Dermis blood vessel endothelial cell (primary cell): ENCODE measurements around the gene PTPRG. TPM values are rescaled to one million over a fixed set of nuclear protein-coding genes. Genes with fewer than 3 reads are reported as not detected.

Experiments
- DNase-seq: peaks from one replicate; pipeline ENCODE4 v3.0.0; 2010
- total RNA-seq: library from RNA; depleted of rRNA; stranded (reverse); fragments of >200 nt; gene quantifications from 2 replicates; pipeline ENCODE4 v1.2.3, GENCODE V29; 2014

The PTPRG gene
- total RNA-seq, 1 donor from 2014 or later, result 26.0 TPM

DNA sequence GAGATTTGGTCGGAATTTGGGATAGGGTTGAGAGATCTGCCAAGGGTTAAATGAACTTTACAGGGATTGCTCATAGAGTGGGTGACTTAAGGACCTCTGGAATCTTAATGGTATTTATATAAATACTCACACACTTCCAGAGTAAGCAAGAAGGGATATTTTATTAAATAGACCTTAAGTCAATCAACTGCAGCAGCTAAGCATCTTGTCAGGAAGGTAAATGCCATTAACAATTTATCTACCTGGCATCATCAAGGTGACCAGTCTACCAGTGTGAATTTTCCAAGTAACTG is 688.1 kb downstream of the PTPRG start:
- no peak for DNase-seq

DNA sequence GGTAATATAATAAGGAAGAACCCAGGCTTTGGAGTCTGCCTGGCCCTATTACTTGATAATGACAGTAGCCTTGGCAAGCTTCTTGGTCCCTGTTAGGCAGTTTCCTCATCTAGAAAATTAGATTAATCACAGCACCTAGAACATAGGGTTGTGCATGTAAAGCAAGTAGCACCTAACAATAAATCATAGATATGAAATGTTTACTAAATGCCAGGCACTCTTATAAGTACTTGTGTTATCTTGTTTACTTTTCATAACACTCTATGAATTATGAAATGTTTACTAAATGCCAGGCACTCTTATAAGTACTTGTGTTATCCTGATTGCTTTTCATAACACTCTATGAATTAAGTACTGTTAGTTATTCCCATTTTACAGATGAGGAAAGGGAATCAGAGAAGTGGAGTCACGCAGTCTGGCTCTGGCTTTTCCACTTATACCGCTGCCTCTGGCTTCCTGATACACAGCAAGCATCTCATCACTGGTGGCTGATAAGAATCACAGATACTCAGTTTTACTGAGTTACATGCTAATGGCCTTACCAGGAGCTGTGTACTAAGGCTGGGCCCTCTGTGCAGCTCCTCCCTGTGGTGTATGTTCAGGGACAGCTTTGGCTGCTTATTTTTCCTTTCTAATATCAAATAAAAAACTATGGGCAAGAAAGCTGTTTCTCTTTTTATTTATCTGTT is 688.6 kb downstream of the PTPRG start:
- DNase-seq, result no peak

DNA sequence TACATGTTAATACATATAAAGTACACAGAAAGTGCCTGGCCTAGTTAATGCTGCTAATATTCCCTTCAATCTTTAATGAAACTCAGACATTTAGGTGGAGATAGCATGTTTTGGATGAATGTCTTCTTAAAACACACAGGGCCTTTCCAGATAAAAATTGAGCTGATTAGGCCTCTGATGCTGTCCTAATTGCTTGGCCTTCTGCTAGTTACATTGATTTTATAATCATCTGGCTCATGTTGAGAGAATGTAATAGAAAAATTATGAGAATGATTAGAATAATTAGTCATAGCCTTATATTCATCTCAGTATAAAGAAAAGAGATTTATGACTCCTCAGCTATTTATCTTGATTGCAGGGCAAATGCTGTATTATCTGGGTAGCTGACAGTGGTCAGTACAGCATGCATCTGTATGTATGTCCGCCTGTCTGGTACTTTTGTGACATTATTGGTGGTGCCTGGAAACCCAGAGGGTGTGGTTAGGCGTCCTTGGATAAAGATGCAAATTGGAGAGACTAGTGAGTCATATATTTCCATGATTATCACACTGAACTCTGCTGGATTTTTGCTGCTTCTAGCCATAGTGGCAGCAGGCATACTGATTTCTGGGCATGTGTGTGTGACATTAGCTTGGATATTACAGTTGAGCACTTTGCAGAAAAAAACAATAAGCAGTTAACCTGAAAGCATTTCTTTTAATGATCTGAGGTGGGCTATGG is 691.2 kb downstream of the PTPRG start:
- DNase-seq, result no peak

DNA sequence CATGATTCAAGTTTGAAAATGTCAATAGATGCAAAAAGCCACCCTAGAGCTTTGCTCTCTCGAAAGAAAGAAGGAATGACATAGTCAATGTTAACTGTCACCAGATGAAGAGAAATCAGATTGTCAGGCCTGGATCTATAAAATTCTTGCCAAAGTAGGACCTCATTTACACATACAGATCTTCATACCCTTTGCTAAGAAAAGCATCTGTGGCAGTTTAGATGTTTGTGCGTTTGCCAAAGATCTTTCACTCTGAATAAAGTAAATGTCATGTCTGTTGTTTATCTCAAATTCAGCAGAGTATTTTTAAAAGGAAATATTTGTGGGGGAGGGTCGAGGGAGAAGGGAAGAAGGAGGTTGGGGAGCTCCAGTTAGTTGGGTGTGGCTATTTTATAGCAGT is 692.6 kb downstream of the PTPRG start:
- no peak for DNase-seq

DNA sequence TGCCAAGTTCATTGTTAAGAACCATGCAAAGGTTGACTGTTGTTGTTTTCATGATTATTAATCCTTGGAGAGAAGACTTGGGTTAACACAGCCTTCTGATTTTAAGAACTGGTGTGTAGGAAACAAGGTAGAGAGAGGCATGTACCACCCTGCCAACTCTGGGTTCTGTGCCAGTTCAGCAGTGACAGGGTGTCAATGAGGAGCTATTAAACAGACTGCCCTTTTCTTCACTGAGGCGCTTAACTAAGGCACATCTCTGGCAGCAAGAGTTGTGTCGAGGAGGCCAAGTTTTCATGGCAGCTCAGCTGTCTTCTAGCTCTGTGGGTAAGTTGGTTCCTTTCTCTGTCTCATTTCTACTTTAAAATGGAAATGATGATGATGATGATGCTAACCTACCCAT is 694.4 kb downstream of the PTPRG start:
- no peak for DNase-seq

DNA sequence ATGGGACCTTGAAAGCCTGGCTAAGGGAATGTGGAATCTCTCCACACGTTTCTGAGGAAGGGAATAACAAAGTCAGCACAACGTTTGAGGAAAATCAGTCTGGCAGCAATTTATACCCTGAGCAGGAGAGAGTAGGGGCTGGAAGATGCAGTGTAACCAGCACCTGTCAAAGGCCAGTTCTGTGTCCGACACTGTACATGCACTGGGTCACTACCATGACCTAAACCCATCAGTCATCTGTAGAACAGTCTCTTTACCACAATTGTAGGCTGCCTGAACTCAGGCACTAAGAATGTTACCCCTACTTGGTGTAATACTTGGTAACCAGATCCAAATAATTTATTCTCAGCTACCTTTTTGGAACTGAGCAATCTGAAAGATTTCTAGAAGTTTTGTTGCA is 698.6 kb downstream of the PTPRG start:
- no peak for DNase-seq

DNA sequence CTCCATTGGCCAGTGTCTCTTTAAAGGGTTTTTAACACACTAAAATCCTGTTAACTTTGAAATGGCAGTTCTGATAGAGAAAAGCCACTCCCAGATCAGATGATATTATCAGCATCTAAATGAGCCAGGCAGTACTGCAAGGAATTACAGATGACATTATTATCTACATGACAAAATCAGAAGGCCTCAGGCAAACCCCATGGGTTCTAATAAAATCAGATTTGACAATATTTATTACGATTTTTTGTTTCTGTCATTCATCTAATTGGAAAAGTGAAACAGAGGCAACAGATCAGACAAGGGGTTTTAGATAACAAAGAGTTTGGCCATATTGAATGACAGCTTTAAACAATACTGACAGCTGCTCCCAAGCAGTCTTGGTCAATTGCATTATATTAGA is 699.3 kb downstream of the PTPRG start:
- DNase-seq, result no peak

DNA sequence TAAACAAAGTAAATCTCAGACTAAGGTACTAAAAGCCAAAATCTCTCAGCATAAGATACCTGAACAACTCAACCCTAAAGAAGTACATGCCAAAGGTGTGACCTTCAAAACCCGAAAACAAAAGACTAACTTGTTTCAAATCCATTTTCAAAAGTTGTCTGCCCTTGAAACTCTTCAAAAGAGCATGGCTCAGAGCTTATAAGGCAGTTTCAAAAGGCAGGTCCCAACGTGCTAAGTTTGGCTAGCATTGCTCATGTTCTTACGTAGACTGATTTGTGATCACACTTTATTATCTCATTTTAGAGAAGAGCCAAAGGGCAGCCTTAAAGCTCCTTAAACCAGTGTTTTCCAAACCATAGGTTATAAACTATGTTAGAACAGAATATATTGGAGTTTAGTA is 699.8 kb downstream of the PTPRG start:
- no peak for DNase-seq

DNA sequence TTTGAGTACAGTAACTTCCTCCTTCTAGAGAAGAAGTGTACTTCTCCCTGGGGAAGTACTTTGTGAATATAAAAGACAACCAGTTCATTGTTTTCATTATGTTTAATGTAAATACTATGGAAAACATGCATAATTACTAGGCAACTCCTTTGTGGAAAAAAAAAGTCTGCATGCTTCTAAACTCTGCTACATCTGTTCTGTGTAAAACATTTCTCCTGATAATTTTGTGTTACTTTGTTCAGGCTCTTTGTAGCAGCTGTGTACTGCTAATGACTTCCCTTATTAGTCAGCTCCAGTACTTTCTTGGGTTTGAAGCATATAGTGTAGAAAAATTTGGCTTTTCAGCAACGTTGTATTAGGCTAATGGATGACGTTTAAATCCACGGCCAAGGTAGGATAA is 700.4 kb downstream of the PTPRG start:
- no peak for DNase-seq

DNA sequence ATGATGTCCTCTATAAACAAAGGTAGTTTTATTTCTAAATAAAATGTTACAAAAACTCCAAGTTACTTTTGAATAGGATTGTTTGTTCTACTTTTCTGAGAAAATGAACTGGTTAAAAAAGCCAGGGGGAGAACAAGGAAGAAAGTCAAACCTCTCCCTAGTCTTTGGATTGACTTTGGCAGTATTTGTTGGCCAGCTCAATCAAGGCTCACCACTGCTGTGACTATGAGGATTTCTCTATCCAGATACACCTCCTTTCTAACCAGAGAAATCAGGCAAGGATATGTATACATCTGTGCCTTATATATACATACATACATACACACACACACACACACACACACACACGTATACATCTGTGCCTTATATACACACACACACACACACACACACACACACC is 704.2 kb downstream of the PTPRG start:
- DNase-seq, result no peak

DNA sequence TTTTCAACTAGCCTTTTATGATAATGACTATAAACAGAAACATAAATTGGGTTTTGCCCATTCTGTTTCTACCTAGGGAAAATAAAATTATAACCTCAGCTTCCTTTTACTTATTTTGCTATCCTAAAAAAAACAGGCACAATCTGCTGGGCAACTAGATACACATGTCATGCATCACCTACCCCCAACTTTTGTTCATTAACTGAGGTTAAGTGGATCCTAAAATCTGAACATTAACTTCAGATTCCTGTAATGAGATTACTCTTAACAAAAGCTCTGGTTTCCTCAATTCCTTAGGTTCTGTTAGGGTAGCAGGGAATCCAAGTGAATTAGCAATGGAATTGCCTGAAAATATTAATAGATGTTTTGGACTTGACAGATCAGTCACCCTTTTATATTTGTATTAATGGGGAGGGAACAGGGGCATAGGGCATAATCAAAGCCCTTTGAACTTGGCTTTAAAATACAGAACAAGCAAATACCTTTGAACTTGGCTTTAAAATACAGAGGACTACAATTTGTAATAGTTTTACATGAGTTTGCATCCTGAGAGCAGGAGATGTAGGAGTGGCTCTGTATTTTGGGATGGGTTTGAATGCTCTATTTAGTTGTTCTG is 705.4 kb downstream of the PTPRG start:
- no peak for DNase-seq

DNA sequence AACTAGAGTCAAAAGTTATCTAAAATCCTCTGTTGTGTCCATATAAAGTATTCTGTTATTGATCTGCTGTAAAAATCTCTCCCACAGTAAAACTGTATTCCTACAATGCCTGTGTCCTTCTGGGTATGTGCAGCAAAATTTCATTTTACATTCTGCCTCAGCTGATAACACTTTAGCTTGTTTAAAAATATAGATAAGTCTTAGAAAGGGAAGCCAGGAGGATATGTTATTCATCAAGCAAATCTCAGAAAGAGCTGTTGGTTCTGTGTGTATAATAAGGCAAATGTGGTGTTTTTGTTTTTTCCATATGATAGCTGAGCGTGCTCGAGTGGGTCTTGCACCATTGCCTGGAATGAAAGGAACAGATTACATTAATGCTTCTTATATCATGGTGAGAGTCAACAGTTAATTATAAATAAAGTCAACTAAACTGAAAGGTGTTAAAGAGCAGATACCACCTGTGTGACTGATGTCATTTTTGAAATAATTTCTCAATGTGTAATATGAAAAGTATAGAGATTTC is 715.3 kb downstream of the PTPRG start:
- DNase-seq, result no peak

DNA sequence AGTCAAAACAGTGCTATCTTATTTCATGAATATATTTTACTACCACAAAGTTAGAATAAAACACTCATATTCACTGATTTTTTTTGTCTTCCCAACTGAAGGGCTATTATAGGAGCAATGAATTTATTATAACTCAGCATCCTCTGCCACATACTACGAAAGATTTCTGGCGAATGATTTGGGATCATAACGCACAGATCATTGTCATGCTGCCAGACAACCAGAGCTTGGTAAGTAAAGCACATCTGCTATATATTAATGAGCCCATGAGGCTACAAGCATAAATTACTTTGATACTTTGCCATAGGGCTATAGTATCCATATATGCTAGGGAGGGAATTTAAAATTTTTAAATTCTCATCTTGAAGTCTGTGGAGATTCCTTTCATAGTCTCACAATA is 716.1 kb downstream of the PTPRG start:
- DNase-seq, result no peak

DNA sequence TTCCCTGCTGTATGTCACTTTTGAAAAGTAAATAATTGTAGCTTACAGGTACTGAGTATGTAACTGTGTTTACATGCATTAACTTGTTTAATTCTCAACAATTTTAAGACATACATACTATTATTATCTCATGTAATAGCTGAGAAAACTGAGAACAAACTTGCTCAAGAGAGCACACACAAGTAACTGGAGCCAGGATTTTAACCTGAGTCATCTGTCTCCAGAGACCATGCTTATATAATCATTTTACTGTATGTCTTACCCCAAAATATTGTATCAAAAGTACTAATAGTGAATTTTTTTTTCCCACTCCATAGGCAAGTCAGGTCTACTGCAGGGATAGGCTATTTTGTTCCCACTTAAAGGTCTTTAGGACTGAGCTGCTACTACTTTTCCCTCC is 716.6 kb downstream of the PTPRG start:
- no peak for DNase-seq

DNA sequence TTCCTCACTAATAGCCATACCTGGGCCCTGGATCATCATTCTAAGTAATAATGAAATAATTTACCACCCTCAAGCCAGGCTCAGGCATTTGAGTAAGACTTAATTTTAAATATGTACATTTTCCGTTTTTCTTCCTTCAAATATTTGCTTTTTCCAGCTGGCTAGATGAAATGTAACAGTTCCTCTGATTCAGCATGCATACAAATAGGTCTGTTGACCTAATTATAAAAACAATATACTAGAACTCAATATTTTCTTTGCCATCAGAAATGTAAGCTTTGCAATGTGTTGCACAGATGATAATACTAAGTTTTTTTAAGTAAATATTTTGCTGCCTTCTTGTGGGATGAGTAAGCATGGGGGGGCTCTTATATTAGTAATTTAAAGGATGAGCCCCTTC is 720.4 kb downstream of the PTPRG start:
- no peak for DNase-seq

DNA sequence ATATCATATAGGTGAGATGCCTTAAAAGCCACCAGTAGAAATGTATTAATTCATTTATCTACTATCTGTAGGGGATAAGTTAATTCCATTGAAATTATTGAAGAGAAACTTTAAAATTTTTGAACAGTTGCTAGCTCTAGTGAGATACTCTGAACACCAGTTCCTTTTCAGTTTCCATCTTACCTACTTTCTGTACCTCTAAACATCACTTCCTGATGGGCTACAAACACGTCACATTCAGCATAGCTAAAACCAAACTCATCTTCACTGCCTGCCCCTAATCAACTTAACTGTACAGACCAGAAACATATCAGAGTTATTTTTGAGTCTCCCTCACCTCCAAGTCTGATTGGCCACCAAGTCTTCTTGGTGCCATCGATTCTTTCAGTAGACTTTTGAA is 723.1 kb downstream of the PTPRG start:
- DNase-seq, result no peak

DNA sequence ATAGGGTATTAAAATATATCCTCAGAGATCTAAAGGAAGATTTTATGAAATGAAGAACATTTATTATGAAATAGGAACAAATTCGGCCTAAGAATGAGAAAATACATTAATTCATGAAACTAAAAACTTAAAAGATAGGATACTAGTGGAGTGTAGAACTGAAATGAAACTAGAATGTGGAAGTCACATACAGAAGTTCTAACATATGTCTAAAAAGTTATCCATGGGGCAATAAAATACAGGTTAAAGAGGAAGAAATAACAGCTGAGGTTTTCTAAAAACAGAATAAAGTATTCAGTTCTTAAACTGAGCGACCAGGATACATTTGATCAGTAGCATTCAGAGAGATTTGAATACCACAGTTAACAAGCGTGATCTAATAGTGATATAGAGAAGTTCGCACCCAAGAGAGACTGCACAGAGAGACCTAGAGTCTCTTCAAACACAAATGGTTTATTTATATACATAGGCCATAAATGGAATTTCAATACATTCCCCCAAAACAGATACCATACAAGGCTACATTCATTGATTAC is 726.1 kb downstream of the PTPRG start:
- no peak for DNase-seq

DNA sequence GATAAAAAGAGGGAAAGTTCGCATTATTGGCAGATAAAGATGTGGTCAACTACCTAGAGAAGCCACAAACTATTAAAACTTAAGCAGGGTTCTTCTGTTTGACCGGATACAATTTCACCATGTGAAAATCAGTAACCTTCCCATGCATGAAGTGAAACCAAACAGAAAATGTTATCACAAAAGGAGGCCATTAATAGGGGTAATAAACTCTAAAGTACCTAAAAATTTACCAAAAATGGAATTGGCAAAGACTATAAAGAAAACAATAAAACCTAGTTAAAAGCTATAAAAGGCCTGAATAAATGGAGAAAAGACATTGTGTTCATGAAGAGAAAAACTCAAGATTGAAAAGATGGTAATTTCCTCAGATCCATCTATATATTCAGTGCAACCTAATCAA is 728.6 kb downstream of the PTPRG start:
- no peak for DNase-seq

DNA sequence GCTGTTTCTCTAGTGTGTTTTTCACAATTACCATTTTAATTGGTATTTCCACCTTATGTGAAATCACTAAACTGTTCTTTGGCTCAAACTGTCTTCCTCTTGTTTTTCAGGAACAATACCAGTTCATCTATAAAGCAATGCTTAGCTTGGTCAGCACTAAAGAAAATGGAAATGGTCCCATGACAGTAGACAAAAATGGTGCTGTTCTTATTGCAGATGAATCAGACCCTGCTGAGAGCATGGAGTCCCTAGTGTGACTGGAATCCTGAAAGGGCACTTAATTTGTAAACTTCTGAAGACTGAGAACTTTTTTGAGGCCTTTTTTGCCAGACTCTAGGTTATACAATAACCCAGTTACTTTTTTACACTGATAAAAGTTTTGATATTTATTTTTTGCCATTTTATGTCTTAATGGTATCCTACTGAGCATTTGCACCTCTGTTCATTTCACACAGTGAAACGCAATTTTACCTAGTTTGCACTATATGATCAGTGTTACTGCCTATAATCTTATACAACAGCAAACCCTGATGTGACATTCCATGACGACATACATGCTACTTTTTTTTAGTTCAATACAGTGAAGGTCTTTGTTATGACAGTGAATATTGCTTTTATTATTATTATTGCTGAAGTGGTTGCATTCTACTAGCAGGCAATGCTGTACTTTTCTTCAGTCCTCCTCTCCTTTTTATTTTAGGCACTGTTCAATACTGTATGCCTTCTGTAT is 731.8 kb downstream of the PTPRG start:
- no peak for DNase-seq

DNA sequence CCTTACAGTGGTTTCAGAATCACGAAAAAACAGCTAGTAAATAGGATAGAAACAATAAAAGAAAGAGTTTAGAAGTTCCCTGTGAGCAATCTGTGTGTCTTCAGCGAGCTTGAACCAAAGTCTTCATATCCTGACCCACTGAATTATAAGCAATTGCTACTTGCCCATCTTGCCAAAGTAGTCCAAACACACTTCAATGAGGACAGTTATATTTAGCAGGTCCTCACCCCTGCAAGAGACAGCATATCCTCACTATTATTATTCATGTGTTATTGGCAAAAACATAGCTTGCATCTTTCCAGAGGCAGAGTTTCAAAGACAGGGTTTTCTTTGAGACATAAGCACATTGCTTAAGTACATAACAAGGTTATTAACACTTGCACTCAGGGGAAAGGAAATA is 734.2 kb downstream of the PTPRG start:
- no peak for DNase-seq

DNA sequence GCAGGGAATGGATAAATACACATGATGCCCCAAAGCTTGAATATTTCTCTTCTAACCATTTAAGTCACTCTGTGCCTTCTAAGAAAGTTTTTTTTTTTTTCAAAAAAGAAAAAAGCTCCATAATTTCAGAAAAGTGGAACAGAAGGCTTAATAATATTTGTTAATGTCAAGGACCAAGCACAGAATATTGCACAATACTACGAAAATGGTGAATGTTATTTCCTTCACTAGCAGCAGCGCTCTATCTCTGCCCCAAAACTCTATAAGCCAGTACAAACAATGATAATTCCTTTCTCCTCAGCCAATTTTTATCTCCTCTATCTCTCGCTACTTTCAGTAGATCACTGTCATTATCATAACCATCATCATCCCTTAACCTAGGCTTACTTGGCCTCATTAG is 739.2 kb downstream of the PTPRG start:
- DNase-seq, result no peak

DNA sequence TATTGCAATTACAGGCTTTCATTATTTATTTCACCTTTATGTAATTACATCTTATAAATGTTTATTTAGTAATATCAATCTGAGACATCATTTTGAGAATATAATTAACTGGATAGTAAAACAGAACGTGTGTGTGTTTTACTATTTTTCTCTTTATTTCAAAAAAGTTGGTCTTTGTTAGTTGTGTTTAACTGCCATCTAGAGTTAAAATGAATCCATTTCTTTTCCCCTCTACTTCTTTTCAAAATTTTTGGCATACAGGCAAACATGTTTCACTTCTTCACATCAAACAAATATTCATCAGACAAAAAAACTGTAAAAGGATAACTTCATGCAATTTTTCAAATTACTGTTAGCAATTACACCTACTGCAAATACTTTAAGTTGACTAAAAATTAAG is 750.8 kb downstream of the PTPRG start:
- DNase-seq, result no peak

DNA sequence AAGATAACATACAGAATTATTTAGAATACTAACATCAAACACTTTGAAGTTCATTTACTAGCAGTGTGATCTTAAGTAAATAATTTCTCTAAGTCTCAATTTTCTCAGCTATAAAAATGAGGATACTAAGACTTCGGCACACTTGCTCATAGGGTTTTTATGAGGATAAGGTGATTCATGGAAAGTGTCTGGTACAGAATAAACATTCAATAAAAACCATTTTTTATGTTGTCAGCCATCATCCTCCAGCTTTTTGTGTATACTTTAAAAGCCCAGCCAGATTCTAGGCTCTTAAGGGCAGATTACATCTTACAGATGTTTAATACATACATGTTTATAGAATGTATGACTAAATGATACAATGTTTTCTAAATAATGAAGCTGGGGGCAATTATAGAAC is 755.2 kb downstream of the PTPRG start:
- no peak for DNase-seq
